PC-9 (cell line): ENCODE data around the gene MGLL.

Experiments
- EZH2 ChIP-seq: fragments of 200-600 bp; sonication (generic); IDR thresholded peaks from 2 replicates; pipeline ENCODE4 v1.8.0; 2017; ENCODE audit warnings: antibody characterized with exemption, low read depth
- TF ChIP-seq, protein P1 (sequence below): fragments of 200-600 bp; sonication (generic); conservative IDR thresholded peaks from 2 replicates; pipeline ENCODE4 v1.6.1; 2017; ENCODE audit warnings: mixed run types, antibody characterized with exemption, mild to moderate bottlenecking, moderate library complexity

DNA sequence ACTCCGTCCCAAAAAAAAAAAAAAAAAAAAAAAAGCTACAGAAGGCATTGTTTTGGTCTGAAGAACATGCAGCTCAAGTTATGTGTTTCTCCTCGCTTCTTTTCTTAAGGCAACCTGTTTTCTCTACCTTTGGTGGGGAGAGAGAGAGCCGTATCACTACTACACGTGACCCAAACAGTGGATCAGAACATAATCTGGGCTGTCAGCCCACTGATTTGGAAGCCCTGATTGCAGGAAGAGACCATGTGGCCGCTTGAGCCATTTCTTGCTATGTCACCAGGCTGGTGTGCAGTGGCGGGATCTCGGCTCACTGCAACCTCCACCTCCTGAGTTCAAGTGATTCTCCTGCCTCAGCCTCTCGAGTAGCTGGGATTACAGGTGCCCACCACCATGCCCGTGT, 79.7 kb downstream of the MGLL start:
- TF ChIP-seq, protein P1, sequence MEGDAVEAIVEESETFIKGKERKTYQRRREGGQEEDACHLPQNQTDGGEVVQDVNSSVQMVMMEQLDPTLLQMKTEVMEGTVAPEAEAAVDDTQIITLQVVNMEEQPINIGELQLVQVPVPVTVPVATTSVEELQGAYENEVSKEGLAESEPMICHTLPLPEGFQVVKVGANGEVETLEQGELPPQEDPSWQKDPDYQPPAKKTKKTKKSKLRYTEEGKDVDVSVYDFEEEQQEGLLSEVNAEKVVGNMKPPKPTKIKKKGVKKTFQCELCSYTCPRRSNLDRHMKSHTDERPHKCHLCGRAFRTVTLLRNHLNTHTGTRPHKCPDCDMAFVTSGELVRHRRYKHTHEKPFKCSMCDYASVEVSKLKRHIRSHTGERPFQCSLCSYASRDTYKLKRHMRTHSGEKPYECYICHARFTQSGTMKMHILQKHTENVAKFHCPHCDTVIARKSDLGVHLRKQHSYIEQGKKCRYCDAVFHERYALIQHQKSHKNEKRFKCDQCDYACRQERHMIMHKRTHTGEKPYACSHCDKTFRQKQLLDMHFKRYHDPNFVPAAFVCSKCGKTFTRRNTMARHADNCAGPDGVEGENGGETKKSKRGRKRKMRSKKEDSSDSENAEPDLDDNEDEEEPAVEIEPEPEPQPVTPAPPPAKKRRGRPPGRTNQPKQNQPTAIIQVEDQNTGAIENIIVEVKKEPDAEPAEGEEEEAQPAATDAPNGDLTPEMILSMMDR: no peak
- TF ChIP-seq EZH2: no peak
